NCI-H774 (cell line): ENCODE data around the gene C19orf25.

Experiments used
- DNase-seq: peaks from one replicate; lab custom pipeline; 2025; lab: John Stamatoyannopoulos, UW

C19orf25 gene

GRCh38 chr19:1496714-1497577 is 17.9 kb upstream of the C19orf25 start:
- no peak for DNase-seq

- no peak for DNase-seq
Measured at GRCh38 chr19:1495799-1496713, 17.0 kb upstream of the C19orf25 start.

GRCh38 chr19:1495051-1495798 is 16.2 kb upstream of the C19orf25 start:
- DNase-seq, result no peak

- DNase-seq, result no peak
Measured at GRCh38 chr19:1494115-1494815, 15.2 kb upstream of the C19orf25 start.

- DNase-seq, result no peak
Measured at GRCh38 chr19:1492474-1493006, 13.5 kb upstream of the C19orf25 start.

GRCh38 chr19:1491849-1492170 is 12.8 kb upstream of the C19orf25 start:
- DNase-seq, result no peak

- DNase-seq, result no peak
Measured at GRCh38 chr19:1491114-1491848, 12.3 kb upstream of the C19orf25 start, which contains the start of gene REEP6. Gene REEP6, plus strand, starts transcription at chr19:1491181. Its CDS starts 89 bp downstream, at chr19:1491270.

GRCh38 chr19:1490311-1491113 is 11.5 kb upstream of the C19orf25 start, which contains the start of gene PCSK4:
Gene PCSK4, minus strand, starts transcription at chr19:1490350. Its CDS starts 4 bp downstream, at chr19:1490346.
- DNase-seq, result peak; percentile 96

- no peak for DNase-seq
Measured at GRCh38 chr19:1489463-1490310, 10.7 kb upstream of the C19orf25 start.

GRCh38 chr19:1488282-1488601 is 9.2 kb upstream of the C19orf25 start:
- DNase-seq, result no peak

- DNase-seq, result no peak
Measured at GRCh38 chr19:1487576-1488281, 8.7 kb upstream of the C19orf25 start.

GRCh38 chr19:1486720-1487575 is 7.9 kb upstream of the C19orf25 start:
- DNase-seq, result no peak

- DNase-seq, result no peak
Measured at GRCh38 chr19:1483979-1484428, 5.0 kb upstream of the C19orf25 start.

GRCh38 chr19:1483131-1483978 is 4.3 kb upstream of the C19orf25 start:
- DNase-seq, result no peak

GRCh38 chr19:1482361-1483130 is 3.5 kb upstream of the C19orf25 start:
- DNase-seq, result no peak
